ENCODE data around the gene ABCG4.
"Not testable (repeated sequence)": the region's sequence is repeated elsewhere in the genome, so short reads cannot be mapped to it uniquely, and the experiment has no call there.

ABCG4 gene

DNA sequence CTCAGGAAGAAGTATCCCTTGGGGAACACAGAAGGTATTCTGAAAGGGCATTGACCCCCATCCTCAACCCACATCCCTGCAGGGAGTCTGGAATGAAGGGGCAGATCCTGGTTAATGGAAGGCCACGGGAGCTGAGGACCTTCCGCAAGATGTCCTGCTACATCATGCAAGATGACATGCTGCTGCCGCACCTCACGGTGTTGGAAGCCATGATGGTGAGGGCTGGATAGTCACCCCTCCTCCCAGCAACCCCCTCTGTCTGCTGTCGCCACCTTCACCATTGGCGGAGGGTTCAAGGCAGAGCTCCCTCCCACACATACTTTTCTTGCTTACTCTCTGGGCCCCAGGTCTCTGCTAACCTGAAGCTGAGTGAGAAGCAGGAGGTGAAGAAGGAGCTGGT lies 5.3 kb downstream of the ABCG4 start:
- DNase-seq (ENCODE audit: low spot score) = no peak

DNA sequence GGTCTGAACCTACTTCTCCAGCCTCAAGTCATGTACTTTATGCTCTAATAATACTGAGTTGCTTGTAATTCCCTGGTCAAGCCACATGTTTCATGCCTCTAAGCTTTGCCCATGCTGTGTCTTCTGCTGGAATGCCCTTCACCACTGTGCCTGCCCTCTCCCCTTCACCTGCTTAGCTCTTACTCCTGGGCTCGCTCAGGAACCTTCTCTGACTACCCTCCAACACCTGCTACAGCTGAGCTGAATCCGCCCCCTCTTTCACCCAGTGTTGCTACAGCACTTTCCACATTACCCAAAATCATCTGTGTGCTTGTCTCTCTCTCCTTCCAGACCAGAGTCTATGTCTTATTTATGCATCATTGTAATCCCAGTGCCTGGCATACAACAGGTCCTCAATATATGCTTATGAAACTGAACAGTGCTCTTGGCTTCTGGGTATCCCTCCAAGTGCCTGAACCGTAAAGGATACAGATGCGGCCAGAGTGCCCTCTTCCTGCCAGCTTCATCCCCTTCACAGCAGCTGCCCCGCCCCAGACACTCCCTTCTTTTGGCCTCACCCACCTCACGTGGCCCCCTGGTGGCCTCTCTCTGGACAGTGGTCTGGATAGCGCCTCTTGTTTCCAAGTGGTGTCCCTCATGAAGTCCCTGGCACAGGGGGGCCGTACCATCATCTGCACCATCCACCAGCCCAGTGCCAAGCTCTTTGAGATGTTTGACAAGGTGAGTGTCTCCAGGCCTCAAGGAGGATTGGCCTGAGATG lies 7.1 kb downstream of the ABCG4 start:
- peak; percentile 32 for DNase-seq (ENCODE audit: low spot score)

DNA sequence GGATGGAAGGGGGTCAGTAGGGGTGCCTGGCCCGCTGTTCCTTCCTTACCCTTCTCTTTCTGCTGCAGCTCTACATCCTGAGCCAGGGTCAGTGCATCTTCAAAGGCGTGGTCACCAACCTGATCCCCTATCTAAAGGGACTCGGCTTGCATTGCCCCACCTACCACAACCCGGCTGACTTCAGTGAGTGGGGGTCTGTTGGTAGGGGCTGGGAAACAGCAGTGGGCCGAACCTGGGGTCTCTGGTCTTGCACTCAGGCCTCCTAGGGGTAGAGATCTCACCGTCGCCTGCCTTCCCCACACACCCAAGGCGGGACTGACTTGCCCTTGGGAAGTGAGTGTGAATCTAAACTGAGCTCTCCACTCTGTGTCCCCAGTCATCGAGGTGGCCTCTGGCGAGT lies 7.6 kb downstream of the ABCG4 start:
- no peak for DNase-seq (ENCODE audit: low spot score)

DNA sequence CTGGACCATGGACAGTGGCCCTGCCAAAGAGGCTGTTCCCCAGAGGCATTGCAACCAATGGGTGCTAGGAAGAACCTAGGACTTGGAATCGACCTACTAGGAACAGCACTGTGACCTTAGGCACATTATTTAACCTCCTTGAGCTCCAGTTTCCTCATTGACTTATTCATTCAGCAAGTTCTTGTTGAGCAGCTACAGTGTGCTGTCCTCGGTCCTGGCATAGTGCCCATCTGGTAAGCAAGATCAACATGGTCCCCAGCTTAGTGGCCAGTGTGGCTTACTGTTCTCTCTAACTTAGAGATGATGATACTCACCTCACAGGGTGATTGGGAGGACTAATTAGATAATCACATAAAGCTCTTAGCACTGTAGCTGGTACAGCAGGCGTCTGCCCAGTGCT lies 8.2 kb downstream of the ABCG4 start:
- DNase-seq (ENCODE audit: low spot score) = no peak

DNA sequence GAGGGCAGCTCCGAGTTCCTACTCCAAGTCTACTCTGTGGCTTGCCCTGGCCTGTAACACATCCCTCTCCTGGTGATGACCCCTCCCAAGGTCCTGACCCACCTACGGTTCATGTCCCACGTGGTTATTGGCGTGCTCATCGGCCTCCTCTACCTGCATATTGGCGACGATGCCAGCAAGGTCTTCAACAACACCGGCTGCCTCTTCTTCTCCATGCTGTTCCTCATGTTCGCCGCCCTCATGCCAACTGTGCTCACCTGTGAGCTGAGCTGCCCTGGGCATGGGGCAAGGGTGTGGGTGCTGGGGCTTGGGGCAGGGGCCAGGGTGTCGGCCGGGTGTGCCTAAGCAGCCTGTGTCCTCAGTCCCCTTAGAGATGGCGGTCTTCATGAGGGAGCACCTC lies 9.6 kb downstream of the ABCG4 start:
- DNase-seq (ENCODE audit: low spot score) = no peak

DNA sequence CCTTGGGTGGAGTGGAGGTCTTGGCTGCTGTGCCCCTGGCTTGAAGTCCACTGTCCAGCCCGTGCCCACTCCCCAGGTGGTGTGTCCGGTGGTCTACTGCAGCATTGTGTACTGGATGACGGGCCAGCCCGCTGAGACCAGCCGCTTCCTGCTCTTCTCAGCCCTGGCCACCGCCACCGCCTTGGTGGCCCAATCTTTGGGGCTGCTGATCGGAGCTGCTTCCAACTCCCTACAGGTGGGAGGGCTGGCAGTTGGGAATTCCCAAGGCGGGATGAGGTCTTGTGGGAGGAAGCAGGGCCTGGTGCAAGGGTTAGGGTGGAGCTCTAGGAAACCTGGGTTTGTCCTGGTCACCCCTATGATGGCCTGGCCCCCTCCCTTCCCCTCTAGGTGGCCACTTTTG lies 11.3 kb downstream of the ABCG4 start:
- DNase-seq (ENCODE audit: low spot score) = no peak

DNA sequence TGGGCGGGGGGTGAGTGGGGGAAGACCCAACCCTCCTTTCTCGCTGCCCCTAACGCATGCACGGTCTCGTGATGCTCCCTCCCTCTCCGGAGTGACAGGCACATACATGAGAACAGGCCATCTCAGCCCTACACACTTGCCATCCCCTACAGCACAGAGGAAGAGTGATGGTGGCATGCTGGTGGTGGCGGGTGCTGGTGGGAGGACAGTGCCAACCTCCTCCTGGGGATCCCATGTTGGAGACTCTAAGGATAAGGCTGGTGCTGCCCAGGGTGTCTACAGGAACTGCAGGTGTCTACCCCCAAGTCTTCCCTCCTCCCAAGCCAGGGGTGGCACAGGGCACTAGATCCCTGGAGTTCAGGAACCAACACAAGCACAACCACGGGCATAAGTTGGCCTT lies 13.0 kb downstream of the ABCG4 start:
- no peak for DNase-seq (ENCODE audit: low spot score)

DNA sequence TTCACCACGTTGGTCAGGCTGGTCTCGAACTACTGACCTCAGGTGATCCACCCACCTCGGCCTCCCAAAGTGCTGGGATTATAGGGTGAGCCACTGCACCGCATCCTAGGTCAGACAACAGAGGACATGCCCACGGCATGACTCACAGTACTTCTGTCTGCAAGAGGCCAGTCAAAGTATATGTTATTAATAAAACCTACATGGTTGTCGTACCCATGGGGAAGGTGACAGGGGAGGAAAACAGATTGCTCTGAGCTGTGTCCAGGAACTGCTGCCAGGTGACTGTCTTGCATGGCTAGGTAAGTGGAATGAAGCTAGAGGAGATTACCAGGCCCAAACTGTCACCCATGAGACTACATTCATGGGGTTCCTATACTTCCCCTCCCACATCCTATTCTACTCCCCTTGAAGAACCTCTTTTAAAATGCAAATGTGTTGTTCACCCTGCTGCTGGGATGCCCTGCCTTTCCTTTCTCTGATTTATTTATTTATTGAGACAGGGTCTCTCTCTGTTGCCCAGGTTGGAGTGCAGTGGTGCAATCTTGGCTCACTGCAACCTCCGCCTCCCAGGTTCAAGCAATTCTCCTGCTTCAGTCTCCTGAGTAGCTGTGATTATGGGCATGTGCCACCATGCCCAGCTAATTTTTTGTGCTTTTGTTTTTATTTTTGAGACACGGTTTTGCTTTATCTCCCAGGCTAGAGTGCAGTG lies 17.7 kb downstream of the ABCG4 start:
- DNase-seq (ENCODE audit: low spot score) = peak; percentile 69

DNA sequence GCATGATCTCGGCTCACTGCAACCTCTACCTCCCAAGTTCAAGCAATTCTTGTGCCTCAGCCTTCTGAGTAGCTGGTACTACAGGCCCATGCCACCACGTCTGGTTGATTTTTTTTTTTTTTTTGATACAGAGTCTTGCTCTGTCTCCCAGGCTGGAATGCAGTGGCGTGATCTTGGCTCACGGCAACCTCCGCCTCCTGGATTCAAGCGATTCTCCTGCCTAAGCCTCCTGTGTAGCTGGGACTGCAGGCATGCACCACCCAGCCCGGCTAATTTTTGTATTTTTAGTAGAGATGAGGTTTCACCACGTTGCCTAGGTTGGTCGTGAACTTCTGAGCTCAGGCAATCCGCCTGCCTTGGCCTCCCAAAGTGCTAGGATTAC lies 18.2 kb downstream of the ABCG4 start:
- DNase-seq (ENCODE audit: low spot score) = not testable (repeated sequence)

DNA sequence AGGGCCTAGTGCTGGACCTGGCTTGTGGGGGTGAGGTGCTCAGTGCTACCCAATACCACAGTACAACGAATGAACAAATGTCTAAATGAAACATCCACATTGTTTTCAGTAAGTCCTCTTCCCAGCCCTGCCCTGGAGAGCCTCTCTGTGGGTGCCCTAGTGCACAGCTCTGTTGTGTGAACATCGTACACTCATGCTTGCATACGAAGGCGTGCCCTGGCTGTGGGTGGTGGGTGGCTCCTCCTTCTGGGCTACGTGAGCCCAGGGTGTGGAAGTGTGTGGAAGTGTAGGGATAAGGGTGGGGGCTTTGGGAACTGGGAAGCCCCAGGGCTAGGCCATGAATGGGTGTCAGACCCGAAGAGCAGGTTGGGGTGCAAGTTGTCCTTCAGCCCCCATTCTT lies 19.1 kb downstream of the ABCG4 start:
- DNase-seq (ENCODE audit: low spot score) = no peak

DNA sequence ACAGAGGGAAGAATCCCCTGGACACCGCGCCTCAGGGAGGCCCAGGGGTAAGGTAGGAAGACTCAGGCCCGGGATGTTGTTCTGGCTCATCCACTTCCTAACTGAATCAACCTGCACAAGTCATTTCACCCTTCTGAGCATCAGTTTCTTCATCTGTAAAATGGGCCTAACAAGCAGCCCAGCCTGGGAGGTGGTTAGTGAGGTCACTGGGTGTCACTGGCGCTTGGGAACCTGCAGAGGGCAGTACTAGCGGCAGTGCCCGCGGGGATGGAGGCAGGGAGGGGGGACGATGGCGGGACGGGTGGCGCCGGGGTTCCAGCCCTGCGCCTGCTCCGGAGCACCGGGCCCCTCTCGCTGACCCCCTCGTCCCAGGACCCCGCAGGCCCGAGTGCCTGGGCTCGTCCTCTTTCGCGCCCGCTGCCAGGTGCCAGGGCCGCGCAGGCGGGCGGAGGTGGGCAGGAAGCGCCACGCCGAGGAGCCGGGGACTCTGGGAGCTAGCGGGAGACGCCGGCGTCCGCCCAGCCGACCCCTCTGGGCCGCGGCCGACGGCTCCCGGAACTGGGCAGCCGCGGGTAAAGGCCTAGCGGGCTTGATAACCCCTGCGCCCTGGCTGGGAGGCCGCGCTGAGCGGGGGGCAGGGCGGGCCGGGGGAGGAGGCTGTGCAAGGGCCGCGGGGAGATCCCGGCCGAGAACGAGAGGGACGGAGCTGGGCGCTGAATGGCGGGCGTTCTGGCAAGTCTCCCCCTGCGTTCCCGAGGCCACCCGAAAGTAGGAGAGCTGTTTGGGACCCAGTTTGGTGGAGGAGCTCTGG lies 19.8 kb downstream of the ABCG4 start, which contains the start of gene NLRX1:
TSS of gene NLRX1 (plus strand) at position 255 of the 811 bp plus-strand sequence. CDS start 2,679 bp downstream, outside the sequence.
- DNase-seq (ENCODE audit: low spot score) = peak; percentile 85

DNA sequence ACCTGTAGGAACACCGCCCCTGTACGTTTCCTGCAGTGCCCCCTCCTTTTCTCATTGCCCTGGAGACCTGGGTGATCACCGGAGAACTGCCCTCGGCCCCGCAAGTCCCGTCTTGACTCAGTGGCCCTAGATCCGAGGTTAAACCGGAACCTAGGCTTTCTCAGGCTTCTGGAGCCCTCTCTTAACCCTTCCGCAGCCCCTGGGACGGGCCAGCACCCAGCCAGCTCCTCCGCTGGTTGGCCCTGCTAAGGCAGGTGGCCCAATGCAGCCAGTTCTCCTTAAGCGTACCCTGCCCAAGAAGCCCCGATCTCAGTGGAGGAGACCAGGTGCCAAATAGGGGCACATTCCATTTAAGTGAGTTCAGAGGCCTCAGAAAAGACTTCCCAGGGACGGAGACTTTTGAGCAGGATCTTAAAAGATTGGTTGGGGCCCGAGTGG lies 20.4 kb downstream of the ABCG4 start:
- DNase-seq (ENCODE audit: low spot score) = peak; percentile 84

DNA sequence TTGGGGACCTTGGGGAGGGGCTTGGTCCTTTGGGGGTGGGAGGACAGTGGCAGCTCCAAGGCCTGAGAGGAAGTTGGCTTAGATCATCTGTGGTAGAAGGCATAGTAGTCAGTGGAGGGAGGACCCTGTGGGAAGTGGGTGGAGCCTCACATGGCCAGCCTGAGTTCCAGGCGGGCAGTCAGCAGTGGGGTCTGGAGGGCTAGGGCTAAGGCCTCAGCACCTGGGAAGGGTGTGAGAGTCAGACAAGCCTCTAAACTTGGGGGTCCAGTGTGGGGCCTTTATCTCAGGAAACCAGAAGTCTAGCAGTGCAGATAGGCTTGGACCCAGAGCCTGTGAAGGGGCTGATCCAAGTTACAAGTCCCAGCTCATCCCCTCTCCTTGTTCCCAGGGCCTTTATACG lies 23.7 kb downstream of the ABCG4 start:
- DNase-seq (ENCODE audit: low spot score) = no peak

DNA sequence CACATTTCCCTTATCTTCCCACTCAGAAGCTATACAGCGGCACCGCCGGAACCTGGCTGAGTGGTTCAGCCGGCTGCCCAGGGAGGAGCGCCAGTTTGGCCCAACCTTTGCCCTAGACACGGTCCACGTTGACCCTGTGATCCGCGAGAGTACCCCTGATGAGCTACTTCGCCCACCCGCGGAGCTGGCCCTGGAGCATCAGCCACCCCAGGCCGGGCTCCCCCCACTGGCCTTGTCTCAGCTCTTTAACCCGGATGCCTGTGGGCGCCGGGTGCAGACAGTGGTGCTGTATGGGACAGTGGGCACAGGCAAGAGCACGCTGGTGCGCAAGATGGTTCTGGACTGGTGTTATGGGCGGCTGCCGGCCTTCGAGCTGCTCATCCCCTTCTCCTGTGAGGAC lies 24.6 kb downstream of the ABCG4 start:
- no peak for DNase-seq (ENCODE audit: low spot score)

DNA sequence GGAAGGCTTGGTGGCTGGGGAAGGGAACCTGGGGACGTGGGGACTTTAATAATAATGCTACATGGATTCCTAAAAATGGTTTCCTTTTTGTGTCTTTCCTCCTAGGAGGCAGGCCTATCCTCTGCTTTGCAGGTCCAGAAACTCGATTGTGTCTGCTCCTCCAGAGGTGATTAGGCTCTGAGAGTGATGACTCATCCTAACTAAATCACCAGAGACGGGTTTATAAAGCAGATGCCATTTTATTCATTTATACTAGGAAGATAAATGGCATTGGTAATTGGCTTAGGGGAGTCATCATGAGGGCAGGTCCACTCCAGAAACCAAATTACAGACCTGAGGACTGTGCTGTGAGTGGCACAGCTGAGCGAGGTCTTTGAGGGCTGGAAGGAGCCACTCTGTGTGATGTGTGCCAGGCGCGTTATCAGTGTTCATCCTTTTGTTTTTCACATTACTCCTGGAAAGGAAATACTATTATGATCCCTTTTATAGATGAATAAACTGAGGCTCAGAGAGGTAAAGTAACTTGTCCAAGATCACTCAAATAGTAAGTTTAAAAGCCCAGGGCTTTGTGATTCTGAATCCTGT lies 26.7 kb downstream of the ABCG4 start:
- no peak for DNase-seq (ENCODE audit: low spot score)

DNA sequence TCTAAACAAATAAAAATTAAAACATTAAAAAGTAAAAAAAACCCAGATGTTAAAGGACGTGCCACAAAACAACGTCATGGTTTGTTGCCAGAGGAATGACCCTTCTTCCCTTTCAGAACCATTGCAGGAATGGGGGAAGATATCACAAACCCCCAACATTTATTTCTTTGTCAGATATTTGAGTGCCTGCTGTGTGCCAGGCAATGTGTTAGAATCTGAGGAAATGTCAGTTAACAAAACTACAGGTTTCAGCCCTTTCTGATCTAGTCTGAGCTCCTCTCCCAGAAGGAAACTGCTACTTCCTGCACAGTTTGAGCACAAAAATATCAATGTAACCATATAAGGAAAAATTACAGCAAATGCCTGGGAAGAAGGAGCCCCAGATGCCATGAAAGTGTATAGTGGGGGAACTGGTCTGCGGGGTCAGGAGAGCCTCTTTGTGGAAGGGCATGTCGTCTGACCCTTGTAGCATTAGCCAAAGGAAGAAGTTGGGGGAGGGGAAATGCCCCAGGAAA lies 29.4 kb downstream of the ABCG4 start:
- DNase-seq (ENCODE audit: low spot score) = no peak

DNA sequence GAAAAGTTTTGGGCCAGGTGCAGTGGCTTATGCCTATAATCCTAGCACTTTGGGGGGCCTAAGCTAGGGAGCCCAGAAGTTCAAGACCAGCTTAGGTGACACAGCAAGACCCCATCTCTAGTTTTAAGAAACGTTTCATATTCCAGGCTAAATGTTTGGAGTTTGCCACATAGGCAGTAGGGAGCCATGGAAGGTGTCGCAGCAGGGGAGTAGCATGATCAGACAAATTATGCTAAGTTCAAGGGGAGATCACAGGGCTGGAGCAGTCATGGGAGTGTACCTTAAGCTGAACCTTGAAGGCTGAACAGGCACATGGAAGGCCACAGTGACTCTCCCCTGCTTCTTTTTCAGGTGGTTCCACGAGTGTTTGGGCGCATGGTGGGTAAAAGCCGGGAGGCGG lies 30.5 kb downstream of the ABCG4 start:
- DNase-seq (ENCODE audit: low spot score) = no peak

DNA sequence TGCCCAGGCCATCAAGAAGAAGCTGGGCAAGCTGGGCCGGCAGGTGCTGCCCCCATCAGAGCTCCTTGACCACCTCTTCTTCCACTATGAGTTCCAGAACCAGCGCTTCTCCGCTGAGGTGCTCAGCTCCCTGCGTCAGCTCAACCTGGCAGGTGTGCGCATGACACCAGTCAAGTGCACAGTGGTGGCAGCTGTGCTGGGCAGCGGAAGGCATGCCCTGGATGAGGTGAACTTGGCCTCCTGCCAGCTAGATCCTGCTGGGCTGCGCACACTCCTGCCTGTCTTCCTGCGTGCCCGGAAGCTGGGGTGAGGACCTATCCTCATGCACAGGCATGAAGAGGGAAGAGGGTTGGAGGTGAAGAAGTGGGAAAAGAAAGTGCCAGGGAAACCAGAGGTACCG lies 31.1 kb downstream of the ABCG4 start:
- no peak for DNase-seq (ENCODE audit: low spot score)

DNA sequence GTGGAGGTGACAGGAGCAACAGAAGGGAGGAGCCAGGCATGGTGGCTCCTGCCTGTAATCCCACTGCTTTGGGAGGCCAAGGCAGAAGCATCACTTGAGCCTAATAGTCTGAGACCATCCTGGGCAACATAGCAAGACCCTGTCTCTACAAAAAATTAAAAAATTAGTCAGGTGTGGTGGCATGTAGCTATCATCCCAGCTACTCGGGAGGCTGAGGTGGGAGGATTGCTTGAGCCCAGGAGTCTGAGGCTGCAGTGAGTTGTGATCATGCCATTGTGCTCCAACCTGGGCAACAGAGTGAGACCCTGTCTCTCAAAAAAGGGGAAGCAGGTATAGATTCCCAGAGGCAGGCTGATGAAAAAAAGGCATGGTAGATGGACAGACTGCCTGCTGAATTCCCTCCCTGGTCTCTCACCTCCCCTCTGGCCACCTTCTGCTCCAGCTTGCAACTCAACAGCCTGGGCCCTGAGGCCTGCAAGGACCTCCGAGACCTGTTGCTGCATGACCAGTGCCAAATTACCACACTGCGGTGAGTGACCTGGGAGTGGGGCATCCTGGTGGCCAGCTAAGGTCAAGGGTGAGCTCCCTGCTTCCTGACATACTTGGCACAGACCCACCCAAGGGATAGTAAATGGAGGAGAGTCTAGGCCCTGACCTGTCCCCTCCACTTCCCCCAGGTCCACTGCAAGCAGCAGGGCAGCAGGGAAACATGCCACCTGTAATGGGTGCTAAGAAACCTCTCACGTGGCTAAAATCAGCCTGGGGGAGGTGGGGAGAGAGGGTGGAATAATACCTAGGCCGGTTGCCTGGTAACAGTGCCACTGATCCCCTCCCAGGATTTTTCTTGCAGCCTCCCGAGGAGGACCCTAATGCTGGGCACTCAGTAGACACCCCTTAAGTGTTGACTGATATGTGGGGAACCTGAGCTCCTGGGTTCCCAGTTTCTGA lies 32.2 kb downstream of the ABCG4 start:
- no peak for DNase-seq (ENCODE audit: low spot score)

DNA sequence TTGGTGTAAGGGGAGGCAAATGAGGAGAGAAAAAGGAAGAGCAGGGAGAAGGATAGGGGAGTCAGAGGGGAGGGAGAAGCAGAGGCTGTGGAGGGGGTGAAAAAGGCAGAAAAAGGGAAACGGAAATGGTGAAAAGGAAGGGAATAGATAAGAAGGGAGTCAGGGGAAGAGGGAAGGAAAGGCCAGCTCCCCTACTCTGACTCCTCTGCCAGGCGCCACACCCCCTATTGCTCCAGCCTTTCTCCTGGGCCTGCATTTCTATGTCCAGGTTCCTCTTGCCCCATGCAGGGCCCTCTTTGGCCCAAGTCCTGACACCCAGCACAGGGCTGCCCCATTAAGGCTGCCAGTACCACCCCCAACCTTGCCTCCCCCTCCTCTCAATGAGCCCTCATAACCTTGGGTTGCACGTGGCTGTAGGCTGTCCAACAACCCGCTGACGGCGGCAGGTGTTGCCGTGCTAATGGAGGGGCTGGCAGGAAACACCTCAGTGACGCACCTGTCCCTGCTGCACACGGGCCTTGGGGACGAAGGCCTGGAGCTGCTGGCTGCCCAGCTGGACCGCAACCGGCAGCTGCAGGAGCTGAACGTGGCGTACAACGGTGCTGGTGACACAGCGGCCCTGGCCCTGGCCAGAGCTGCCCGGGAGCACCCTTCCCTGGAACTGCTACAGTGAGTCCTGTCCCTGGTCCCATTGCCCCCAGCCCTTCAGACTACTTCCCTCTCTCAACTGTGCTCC lies 33.0 kb downstream of the ABCG4 start:
- DNase-seq (ENCODE audit: low spot score) = no peak
